Stimulated activated CD8-positive, alpha-beta memory T cell treated with anti-CD3 and anti-CD28 coated beads, Interleukin-15, amount 100 ng/mL, for 48 hours (primary cell): ENCODE results near the gene SAP30.

Source experiments
- DNase-seq, 2 donors: peaks; one replicate each; pipeline ENCODE4 v3.0.0-alpha.2; 2020; ENCODE audit warnings: low read depth in 2 of 2

The SAP30 gene

DNA sequence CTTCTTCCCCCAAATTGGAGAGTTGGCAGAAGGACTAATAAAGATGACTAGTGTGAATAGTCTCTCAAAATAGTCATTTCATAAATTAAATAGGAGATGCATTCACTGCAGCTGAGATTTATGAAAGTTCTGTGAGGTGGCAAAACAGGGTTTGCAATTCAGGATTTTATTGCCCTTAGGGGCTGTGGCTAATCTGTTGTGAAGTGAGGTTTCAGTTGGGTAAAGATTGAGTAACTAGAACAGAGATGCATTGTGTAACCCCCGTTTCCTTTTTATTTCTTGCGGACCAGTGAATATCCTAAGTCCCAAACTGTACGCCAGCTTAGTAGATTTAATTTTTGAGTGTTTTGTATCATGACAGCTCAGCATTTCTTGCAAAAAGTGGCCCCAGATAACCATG lies 44.3 kb downstream of the SAP30 start:
- no peak for DNase-seq

DNA sequence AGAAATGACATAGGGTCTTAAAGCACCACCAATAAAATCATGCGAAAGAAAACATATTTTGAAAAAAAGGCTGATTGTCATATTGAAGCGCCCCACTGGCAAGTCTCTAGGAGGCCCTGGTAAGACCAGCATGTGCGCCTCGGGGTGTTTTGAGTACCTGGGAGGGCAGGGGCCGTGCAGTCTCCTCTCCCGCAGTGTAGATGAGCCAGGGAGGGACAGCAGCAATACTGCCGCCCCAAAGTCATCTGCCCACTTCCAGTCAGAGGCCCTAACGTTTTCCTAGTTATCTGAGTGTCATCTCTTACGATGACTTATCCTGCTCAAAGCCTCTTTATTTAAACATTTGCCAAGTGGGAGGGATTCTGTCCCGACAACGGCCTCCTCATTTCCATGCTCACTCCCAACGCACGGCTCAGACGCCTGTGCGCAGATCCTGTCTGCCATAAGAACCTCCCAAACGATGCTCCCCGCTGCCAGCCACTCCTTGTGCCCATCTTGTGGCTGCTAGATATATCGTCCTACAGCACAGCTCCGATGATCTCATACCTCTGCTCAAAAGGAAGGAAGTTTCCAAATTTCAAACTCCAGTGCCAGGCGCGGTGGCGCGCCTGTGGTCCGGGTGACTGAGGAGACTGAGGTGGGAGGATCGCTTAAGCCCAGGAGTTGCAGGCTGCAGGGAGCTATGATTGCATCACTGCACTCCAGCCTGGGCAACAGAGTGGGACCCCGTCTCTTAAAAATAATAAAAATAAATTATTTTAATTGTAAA lies 45.3 kb downstream of the SAP30 start:
- no peak for DNase-seq

DNA sequence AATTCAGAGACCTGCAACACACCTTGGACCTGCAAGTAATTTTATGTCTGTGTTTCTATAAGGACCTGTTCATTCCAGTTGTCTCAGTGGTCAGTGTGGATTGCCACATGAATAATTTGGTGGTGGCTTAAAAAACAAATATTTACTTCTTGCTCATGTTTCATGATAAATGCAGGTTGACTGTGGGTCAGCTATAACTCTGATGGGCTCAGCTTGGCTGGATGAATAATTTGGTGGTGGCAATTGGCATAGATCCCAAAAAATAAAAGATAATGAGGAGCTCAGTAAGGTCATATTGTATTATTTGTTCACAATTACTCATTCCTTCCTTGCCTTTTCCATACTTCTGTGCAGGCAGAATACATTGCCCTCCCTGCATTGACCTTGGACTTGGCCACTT lies 47.1 kb downstream of the SAP30 start:
- DNase-seq: no peak

DNA sequence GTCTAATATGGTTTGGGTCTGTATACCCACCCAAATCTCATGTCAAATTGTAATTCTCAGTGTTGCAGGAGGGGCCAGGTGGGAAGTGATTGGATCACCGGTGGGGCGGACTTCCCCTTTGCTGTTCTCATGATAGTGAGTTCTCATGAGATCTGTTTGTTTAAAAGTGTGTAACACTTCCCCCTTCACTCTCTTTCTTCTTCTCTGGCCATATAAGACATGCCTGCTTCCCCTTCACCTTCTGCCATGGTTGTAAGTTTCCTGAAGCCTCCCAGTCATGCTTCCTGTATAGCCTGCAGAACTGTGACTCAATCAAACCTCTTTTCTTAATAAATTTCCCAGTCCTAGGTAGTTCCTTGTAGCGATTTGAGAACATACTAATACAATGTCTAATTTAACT lies 47.9 kb downstream of the SAP30 start:
- no peak for DNase-seq

DNA sequence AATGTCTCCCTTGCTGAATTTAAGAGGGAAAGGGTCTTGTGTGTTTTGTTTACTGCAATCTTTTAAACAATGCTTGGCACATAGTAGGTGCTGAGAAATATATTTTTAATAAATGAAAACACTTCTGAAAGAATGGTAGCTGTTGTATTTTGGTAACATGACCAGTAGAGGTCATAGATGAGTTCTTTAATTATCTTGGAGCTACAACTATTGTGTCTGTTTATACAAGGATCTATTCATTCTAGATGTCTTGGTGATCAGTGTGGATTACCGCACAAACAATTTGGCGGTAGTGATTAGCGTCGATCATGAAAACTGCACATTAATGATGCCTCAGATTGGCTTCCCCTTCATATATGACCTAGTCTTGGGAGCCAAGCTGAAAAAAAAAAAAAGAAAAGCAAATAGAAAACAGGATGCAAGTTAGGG lies 49.6 kb downstream of the SAP30 start:
- DNase-seq: no peak

DNA sequence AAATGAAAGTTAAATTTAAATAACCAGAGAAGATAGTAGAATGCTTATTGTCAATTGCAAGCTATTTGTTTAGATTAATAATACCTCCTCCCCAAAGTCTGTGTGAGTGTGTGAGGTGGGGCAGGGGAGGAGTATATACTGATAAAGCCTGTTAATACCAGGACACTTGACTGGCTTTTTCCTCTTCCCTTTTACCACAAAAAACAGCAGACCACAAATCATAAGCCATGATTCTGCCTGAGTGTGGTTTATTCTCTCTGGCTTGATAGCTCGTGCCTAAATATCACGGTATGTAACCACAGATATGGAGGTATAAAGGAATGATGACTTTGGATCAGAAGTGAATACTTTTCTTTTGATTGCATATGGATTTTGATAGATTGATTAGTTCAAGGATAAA lies 50.0 kb downstream of the SAP30 start:
- DNase-seq: no peak

DNA sequence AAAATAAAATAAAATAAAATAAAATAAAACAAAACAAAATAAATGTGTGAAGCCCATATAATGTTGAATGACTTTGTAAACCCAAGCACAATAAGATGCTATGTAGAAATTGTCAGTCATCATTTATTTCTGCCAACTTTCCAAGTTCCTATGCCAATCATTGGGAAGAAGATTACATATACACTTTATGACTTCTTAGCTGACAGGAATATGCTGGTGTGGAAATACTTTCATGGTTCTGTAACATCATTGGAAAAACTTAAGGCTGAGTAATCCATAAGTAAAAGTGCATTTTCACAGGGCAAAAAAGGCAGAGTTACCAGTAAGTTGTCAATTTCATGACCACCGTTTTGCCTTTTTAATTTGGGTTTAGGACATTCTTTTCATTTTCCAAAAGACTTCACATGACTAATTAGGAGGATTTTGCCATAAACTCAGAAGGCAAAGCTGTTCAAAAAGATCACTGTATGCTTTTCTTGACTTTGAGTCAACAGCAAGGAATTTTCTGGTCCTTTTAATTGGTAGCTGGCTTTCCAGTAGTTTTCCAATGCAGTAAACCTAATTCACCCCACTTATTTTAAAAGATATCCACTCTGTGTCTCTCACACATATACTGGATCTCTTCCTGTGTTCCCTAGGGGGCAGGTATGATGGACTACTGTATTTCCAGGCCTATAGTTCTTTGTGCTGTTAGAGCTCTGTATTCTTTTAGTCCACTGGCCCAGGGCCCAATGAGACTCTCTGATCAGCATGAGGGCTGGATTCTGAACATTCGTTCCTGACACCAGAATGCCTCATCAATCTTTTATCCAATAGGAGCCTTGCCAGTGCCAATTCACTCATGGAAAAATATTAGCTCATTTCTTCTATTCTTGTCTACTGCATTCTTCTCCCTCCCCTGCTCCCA lies 54.4 kb downstream of the SAP30 start:
- no peak for DNase-seq

DNA sequence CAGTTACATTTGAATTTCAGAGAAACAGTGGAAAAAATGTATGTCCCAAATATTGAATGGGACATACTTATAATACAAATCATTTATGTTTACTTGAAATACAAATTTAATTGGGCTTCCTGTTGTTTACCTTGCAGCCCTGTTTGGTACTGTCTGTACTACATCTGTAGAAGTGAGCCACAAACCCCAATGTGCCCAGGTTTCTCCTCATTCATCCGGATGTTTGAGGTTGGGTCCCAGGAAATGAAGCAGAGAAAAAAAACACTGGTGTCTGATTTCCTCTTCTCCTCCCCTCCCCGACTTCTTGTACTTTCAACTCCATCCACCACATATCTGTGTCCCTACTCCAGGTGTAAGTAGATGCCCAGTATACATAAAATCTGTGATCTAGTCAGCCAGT lies 55.3 kb downstream of the SAP30 start:
- no peak for DNase-seq
